Karpas-422 (cell line): ENCODE results near the gene IFNL2. TPM values are rescaled to one million over a fixed set of nuclear protein-coding genes. Genes with fewer than 3 reads are reported as not detected.
"Not testable (repeated sequence)": the region's sequence is repeated elsewhere in the genome, so short reads cannot be mapped to it uniquely, and the experiment has no call there.

Experiments used
- DNase-seq: peaks from one replicate; pipeline ENCODE4 v3.0.0-alpha.2; 2015
- H2AFZ ChIP-seq: fragments of 200-600 bp; sonication (generic); 2 replicates; pipeline ENCODE4 v1.6.1; 2014; ENCODE audit warnings: antibody characterized with exemption, low read length, mixed read lengths
- H3K27ac ChIP-seq: fragments of 200-600 bp; sonication (generic); 2 replicates; pipeline ENCODE4 v1.5.1; 2014; ENCODE audit warnings: mild to moderate bottlenecking, low read length, moderate library complexity
- H3K27me3 ChIP-seq: fragments of 200-600 bp; sonication (generic); 2 replicates; pipeline ENCODE4 v1.6.1; 2014; ENCODE audit warnings: low read length, mixed read lengths
- H3K36me3 ChIP-seq: fragments of 200-600 bp; sonication (generic); 2 replicates; pipeline ENCODE4 v1.6.1; 2014; ENCODE audit warnings: low read length, mixed read lengths; ENCODE audit not compliant: insufficient read depth
- H3K4me1 ChIP-seq: fragments of 200-600 bp; sonication (generic); 2 replicates; pipeline ENCODE4 v1.6.1; 2014; ENCODE audit warnings: mild to moderate bottlenecking, low read length, mixed read lengths
- H3K4me2 ChIP-seq: fragments of 200-600 bp; sonication (generic); 2 replicates; pipeline ENCODE4 v1.6.1; 2014; ENCODE audit warnings: low read length, low read depth, mild to moderate bottlenecking; ENCODE audit not compliant: poor library complexity, severe bottlenecking
- H3K4me3 ChIP-seq: fragments of 200-600 bp; sonication (generic); 2 replicates; pipeline ENCODE4 v1.5.1; 2014; ENCODE audit warnings: mild to moderate bottlenecking, antibody characterized with exemption, low read length, mixed read lengths
- H3K79me2 ChIP-seq: fragments of 200-600 bp; sonication (generic); 2 replicates; pipeline ENCODE4 v1.6.1; 2014; ENCODE audit warnings: mild to moderate bottlenecking, low read length, mixed read lengths
- H3K9ac ChIP-seq: fragments of 200-600 bp; sonication (generic); 2 replicates; pipeline ENCODE4 v1.6.0; 2014; ENCODE audit warnings: low read length
- H3K9me2 ChIP-seq: fragments of 200-600 bp; sonication (generic), shearing (Covaris generic); replicated peaks from 2 replicates; pipeline ENCODE4 v1.6.0; 2014; ENCODE audit warnings: mild to moderate bottlenecking, low read length, moderate library complexity; ENCODE audit not compliant: insufficient read depth
- H3K9me3 ChIP-seq: fragments of 300-700, 200-600 bp; sonication (generic); 2 replicates; pipeline ENCODE4 v1.6.1; 2014; ENCODE audit warnings: low read length, mixed read lengths
- H4K20me1 ChIP-seq: fragments of 200-600 bp; sonication (generic); 2 replicates; pipeline ENCODE4 v1.6.1; 2014; ENCODE audit warnings: mild to moderate bottlenecking, antibody characterized with exemption, low read length, low read depth; ENCODE audit not compliant: insufficient read depth
- total RNA-seq: library from RNA; depleted of rRNA; stranded (reverse); fragments of >200 nt; shearing (Covaris generic); gene quantifications from 2 replicates; pipeline ENCODE4 v1.2.3, GENCODE V29; 2014; ENCODE audit warnings: low replicate concordance

Gene IFNL2
- total RNA-seq, 1 experiment from 2014 or later = not detected

DNA sequence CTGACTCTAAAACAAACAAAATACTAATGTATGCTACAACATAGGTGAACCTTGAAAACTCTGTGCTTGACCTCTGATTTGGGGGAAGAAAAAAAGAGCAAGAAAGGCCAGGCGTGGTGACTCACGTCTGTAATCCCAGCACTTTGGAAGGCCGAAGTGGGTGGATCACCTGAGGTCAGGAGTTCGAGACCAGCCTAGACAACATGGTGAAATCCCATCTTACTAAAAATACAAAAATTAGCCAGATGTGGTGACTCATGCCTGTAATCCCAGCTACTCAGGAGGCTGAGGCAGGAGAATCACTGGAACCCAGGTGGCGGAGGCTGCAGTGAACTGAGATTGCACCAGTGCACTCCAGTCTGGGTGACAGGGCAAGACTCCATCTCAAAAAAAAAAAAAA is 5.7 kb downstream of the IFNL2 start:
- not testable (repeated sequence) for H3K27ac ChIP-seq, H3K79me2 ChIP-seq, H3K9me3 ChIP-seq, H3K4me3 ChIP-seq, H3K9ac ChIP-seq, H3K36me3 ChIP-seq, H3K9me2 ChIP-seq, H3K27me3 ChIP-seq, H4K20me1 ChIP-seq, H2AFZ ChIP-seq, DNase-seq, H3K4me2 ChIP-seq, H3K4me1 ChIP-seq

DNA sequence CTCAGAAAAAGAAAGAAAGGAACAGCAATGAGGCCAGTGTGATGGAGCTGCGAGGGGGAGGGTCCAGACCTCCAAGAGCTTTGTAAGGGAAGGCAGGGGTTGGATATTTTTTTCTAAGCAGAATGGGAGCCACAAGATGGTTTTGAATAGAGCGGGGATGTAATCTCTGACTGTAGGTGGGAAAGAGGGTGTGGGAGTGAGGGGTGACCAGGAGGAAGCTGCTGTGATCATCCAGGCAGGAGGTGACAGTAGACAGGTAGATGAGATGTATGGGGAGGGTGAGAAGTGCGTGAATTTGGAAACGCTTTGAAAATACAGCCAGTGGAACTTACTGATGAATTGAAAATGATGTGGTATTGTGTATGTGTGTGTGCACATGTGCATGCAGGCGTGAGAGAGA is 7.4 kb downstream of the IFNL2 start:
- no peak overlapping the region for H3K4me3 ChIP-seq

DNA sequence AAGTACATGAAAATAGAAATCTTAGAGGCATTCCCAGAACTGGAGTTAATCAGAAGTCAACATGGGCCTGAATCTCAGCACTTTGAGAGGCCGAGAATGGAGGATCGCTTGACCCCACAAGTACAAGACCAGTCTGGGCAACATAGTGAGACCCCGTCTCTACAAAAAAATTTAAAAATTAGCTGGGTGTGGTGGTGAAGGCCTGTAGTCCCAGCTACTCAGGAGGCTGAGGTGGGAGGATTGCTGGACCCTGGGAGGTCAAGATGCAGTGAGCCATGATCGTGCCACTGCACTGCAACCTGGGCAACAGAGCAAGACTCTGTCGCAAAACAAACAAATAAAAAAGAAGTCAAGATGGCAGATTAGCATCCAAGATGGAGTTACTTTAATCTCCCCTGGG is 8.5 kb downstream of the IFNL2 start:
- DNase-seq = no peak
- Histone ChIP-seq H3K36me3 (no peaks in the 10 kb centered on the region), H3K9me2 (no peaks in the 10 kb centered on the region), H3K4me3 (no peak overlapping the region), H2AFZ (no peak overlapping the region), H3K27me3 (no peaks in the 10 kb centered on the region), H3K9me3 (no peaks in the 10 kb centered on the region), H3K4me2 (no peak overlapping the region), H3K4me1 (no peaks in the 10 kb centered on the region), H3K79me2 (no peaks in the 10 kb centered on the region), H4K20me1 (no peaks in the 10 kb centered on the region), H3K27ac (no peak overlapping the region), H3K9ac (no peak overlapping the region)

More for the DNA sequence above, 7.4 kb downstream of the IFNL2 start:
- Histone ChIP-seq H3K79me2 (no peaks in the 10 kb centered on the region), H3K9me3 (no peaks in the 10 kb centered on the region), H3K27me3 (no peaks in the 10 kb centered on the region), H3K36me3 (no peaks in the 10 kb centered on the region), H3K4me2 (no peak overlapping the region), H2AFZ (no peak overlapping the region), H4K20me1 (no peaks in the 10 kb centered on the region), H3K4me1 (no peaks in the 10 kb centered on the region), H3K9ac (no peak overlapping the region), H3K9me2 (no peaks in the 10 kb centered on the region), H3K27ac (no peak overlapping the region)
- DNase-seq = no peak

DNA sequence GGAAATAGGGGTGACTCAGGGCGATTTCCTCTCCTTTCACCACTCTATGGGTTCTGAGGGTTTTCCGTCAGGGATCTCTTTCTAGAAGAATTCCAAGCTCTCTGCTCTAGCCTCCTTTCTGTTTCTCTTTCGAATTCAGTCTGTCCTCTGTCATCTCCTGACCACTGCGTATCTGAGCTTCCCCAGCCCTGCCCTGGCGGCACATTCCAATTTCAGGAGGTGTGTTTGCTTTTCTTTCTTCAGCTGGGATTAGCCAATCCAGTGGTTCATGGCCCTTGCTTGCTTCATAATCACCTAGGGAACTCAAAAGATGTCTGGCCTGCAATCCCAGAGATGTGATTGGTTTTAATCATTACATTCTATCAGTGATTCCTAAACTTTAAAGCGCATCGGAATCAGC is 9.4 kb downstream of the IFNL2 start:
- Histone ChIP-seq H3K9ac (no peak overlapping the region), H3K4me2 (no peak overlapping the region), H3K4me3 (no peak overlapping the region)

DNA sequence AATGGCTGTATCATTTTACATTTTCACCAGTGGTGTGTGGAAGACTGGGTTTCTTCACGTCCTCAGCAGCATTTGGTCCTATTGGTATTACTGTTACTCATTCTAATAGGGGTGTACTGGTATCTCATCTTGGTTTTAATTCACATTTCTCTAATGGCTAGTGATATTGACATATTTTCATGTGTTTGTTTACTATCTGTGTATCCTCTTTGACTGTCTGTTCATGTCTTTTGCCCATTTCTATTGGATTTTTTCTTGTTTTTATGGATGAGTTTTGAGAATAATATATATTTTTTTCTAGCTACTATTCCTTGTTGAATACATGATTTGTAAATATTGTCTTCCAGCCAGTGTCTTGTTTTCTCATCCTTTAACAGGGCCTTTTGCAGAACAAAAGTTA is 13.8 kb downstream of the IFNL2 start:
- Histone ChIP-seq H3K4me1 (no peaks in the 10 kb centered on the region), H3K4me2 (no peak overlapping the region), H3K9ac (no peak overlapping the region), H3K36me3 (no peaks in the 10 kb centered on the region), H3K79me2 (no peaks in the 10 kb centered on the region), H3K4me3 (no peak overlapping the region), H3K9me3 (no peaks in the 10 kb centered on the region), H3K27me3 (no peaks in the 10 kb centered on the region; the same call in 1 of the 2 replicates), H3K9me2 (no peaks in the 10 kb centered on the region), H3K27ac (no peak overlapping the region), H2AFZ (no peak overlapping the region), H4K20me1 (no peaks in the 10 kb centered on the region)
- DNase-seq = no peak

More for the DNA sequence above, 9.4 kb downstream of the IFNL2 start:
- H3K9me3 ChIP-seq = no peaks in the 10 kb centered on the region
- no peaks in the 10 kb centered on the region for H3K36me3 ChIP-seq
- H3K4me1 ChIP-seq = no peaks in the 10 kb centered on the region
- no peak overlapping the region for H3K27ac ChIP-seq
- no peaks in the 10 kb centered on the region for H3K79me2 ChIP-seq
- H2AFZ ChIP-seq = no peak overlapping the region
- H3K9me2 ChIP-seq = no peaks in the 10 kb centered on the region
- no peaks in the 10 kb centered on the region for H4K20me1 ChIP-seq
- no peaks in the 10 kb centered on the region for H3K27me3 ChIP-seq
- DNase-seq = no peak

DNA sequence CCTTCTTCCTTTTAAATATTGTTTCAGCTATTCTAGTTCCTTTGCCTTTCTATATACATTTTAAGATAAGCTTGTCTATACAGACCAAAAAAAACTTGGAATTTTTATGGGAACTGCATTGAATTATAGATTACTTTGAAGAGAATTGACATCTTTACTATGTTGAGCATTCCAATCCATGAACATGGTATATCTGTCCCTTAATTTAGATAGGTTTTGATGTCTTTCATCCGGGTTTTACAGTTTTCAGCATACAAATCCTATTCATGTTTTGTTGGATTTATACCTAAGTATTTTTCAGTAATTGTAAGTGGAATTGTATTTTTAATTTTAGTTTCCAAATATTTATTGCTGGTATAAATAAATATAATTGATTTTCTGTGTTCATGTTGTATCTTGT is 15.8 kb downstream of the IFNL2 start:
- Histone ChIP-seq H3K4me1 (no peaks in the 10 kb centered on the region), H4K20me1 (no peaks in the 10 kb centered on the region), H3K36me3 (no peaks in the 10 kb centered on the region), H3K9me2 (no peaks in the 10 kb centered on the region), H3K79me2 (no peaks in the 10 kb centered on the region), H3K9ac (no peak overlapping the region), H3K27ac (no peak overlapping the region), H3K4me3 (no peak overlapping the region), H2AFZ (no peak overlapping the region), H3K27me3 (no peaks in the 10 kb centered on the region; the same call in 1 of the 2 replicates), H3K4me2 (no peak overlapping the region), H3K9me3 (no peaks in the 10 kb centered on the region)
- no peak for DNase-seq

DNA sequence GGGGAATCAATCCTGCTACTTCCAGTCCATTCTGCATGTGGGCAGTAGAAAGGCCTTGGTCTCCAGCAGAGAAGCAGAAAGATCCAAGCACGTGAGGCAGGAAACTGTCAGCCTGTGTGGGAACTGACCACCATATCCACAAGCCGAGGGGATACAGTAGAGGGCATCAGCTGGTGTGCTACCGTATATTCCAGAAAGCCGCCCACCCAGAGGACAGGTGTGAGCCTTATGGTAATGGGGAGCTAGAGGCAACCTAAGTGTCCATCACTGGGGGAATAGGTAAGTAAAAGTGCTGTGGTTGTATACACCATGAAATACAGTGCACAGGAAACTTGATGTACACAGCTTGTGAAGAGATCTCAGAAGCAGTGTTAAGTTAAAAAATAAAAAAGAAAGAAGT is 25.2 kb downstream of the IFNL2 start:
- no peak overlapping the region for H3K27ac ChIP-seq
- no peaks in the 10 kb centered on the region for H3K9me2 ChIP-seq
- no peaks in the 10 kb centered on the region for H3K79me2 ChIP-seq
- no peak for DNase-seq
- H3K4me2 ChIP-seq = no peak overlapping the region
- no peaks in the 10 kb centered on the region for H4K20me1 ChIP-seq
- H2AFZ ChIP-seq = no peak overlapping the region
- H3K36me3 ChIP-seq = no peaks in the 10 kb centered on the region
- no peak overlapping the region for H3K4me3 ChIP-seq
- H3K9ac ChIP-seq = no peak overlapping the region
- no peaks in the 10 kb centered on the region for H3K27me3 ChIP-seq
- no peaks in the 10 kb centered on the region for H3K4me1 ChIP-seq
- no peaks in the 10 kb centered on the region for H3K9me3 ChIP-seq

DNA sequence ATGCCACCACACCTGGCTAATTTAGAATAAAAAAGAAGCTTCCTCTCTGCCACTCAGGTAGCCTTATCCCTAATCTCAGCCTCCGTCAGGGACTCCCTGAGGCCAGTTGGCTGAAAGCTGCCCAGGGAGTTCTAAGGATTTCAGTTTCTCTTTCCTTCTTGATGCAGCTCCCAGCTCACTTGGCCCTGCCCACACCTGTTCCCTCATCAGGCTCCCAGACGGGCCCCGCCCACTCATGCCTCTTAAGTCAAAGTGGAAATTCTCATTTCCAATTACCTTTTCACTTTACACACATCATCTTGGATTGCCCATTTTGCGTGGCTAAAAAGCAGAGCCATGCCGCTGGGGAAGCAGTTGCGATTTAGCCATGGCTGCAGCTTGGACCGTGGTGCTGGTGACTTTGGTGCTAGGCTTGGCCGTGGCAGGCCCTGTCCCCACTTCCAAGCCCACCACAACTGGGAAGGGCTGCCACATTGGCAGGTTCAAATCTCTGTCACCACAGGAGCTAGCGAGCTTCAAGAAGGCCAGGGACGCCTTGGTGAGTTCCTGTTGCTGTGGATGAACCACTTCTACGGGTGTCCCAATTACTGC is 28.0 kb downstream of the IFNL2 start, which contains the start of gene IFNL1:
Gene IFNL1, plus strand, starts transcription at position 353 of the 591 bp plus-strand sequence. Its CDS starts 15 bp downstream, at position 368.
- H3K4me3 ChIP-seq = no peak within 1 kb of the TSS

More for the DNA sequence above, 28.0 kb downstream of the IFNL2 start, which contains the start of gene IFNL1:
- Histone ChIP-seq H3K4me2 (no peak within 1 kb of the TSS), H4K20me1 (no peaks in the 10 kb centered on the region), H3K9me2 (no peaks in the 10 kb centered on the region), H3K27me3 (no peaks in the 10 kb centered on the region), H3K79me2 (no peaks in the 10 kb centered on the region), H3K36me3 (no peaks in the 10 kb centered on the region), H3K27ac (no peak within 1 kb of the TSS), H3K4me1 (no peaks in the 10 kb centered on the region), H3K9ac (no peak within 1 kb of the TSS), H2AFZ (no peak within 1 kb of the TSS), H3K9me3 (no peaks in the 10 kb centered on the region)
- DNase-seq = no peak
